Activated effector memory CD4-positive, alpha-beta T cell treated with Interleukin-2 at 50 U/mL for 16 hours (primary cell): ENCODE measurements around the gene STK32C.

Experiments used
- DNase-seq: peaks from one replicate; pipeline ENCODE4 v3.0.0-alpha.2; 2020

Gene STK32C

DNA sequence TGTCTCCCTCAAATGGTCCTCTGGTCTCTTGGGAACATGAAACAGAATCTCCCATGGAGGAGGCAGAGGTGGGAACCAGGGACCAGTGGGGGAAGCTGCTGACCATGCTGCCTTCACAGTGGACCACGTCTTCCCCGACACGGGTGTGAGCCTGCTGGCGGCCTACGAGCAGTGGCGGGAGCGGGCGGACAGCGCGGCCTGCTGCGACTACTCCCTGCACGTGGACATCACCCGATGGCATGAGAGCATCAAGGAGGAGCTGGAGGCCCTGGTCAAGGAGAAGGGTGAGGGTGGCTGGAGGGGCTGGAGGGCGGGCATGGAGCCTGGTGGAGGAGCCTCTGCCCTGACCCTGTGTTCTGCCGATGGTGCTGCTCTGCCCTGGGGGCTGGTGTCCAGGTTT is 113.0 kb downstream of the STK32C start:
- no peak for DNase-seq

DNA sequence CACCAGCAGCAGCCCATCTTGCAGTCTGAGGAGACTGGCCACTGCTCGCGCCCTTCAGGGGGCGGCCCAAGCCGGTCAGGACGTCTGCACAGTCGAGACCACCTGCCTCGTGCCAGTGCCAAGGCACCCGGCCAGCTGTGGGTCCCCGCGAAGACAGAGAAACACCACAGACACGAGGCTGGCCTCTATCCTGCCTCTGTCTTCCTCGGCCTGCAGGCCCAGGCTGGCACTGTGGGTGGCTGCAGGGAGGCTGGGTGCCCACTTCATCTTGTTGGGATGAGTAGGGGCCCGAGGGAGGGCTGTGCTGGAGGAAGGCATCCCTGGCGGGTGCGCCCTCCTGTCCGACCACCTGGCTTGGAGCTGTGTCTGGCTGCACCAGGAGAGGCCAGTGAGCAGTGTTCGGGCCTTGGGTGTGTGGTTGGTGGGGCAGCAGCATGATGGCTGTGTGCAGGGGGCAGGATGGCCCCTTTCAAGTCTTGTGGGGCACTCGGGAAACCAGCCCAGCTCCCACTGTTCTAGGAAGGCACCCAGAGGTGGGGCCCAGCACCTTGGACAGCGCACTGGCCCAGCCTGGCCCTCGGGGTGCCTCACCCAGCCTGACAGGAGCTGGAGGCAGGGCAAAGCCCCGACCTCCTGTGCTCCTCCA is 113.7 kb downstream of the STK32C start:
- DNase-seq = no peak

DNA sequence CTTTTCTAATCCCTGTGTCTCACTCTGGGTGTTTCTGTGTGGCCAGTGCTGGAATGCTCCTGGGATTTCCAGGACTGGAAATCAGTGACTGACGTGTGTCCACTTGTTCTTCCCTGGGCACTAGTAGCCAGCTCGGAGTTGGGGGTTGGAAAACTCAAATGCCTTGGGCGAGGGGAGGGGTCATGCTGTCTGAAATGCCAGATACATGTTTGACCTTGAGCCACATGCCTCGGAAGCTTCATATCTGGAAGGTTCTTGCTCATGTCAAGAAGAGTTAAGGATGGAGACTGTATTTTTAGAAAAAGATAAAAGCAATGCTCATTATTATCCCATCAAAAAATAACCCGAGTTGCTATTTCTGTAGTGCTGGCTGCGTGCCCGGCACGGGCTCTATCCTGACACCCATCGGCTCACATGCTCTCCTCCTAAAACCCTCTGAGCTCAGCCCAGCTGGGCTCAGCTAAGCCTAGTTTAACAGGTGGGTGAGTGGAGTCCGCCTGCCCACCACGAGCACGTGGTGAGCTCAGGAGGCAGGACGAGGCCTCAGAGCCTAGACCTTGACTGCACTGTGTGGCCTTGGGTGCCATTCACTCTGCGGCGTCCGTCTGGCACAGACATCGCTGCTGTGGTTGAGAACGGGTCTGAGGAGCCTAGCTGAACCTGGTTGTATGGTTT is 114.6 kb downstream of the STK32C start:
- no peak for DNase-seq

DNA sequence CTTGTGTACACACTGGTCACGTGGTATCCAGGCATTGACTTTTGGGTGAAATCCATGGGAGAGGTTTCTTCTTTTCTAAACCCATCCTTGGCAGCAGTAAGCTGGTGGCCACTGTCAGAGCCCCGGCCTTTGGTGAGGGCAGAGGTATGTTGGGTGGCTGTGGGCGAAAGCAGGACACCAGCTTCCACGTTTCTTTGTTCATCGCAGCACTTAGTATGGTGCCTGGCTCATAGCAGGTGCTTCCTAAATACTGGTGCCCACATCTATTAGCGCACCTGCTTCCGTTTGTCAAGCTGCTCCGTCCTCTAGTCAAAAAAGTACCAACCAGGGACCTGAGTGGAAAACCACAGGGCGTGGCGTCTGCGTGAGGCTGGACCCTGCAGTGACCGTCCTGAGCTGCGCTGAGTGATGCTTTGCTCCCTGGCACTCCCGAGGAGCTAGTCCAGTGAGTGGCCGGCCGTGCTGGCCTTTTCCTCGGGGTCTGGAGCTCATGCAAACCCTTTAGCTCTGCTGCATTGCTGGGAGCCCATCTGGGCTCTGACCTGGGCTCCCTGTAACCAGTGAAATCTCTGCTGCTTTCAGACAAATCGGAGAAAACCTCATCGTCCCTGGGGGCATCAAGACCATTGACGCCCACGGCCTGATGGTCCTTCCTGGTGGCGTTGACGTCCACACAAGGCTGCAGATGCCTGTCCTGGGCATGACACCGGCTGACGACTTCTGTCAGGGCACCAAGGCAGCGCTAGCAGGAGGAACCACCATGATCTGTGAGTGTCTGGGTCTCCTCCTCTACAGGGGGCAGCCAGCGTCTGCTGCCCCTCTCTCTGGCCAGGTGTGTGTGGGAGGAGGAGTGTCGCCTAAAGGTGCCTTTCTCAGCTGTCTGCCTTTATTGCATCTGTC is 115.4 kb downstream of the STK32C start:
- DNase-seq = no peak

DNA sequence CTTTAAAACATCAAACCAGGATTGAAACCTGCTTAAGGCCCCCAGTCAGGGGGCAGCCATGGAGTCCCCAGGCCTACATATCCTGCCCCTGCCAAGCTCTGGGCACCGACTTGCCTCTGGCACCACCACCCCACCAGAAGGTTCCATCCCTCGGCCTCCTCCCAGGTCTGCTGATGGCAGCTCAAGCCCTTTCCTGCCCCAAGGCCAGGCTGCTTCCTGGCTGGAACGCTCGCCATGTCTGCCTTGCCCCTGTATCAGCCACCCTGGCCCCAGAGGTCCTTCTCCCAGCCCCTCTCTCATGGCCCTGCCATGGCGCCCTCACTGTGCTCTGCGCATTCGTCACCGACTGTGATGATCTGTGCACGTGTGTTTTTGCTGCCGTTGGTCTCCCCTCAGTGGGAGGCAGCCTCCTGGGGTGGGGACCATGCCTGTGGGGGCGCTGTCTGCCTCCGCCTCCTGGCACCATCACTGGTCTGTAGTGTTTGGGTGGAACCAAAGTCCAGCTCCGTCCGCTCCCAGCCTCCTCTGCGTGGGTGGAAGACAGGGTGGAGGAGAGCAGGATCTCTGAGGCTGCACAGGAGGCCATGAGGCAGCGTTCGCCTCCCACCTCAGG is 117.8 kb downstream of the STK32C start:
- no peak for DNase-seq

DNA sequence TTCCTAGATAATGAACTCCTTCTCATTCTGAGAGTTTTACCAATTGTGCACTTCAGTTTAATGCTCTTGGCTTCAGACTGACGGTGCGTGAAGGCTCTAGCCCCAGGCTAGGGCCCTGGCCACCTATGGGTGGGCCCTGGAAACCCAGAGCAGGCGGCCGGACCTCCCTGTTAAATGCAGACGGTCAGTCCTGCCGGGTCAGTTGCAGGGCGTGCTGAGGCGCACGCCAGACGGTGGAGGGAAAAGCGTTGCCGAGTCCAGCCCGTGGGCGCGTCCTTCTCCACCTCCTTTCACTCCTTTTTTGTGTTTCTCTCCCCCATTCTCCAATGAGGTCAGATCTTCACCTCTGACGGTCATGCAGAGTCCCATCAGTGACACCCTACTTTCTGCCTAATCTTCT is 118.7 kb downstream of the STK32C start:
- no peak for DNase-seq

DNA sequence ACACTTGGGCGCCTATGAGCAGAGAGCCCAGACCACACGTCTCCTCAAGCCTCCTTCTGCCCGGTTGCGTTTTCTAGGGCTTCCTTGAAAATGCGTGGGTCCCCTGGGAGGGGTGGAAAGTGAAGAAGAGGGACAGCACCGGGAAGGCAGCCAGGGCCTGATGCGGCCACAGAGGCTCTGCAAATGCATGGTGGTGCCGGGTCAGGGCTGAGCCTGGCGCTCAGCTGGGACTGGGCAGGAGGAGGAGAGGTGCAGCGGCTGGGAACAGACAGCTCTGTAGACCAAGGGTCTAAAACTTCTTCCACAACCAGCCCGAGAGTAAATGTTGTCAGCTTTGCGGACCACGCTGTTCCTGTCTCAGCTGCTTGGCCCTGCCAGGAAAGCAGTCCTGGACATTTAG is 119.4 kb downstream of the STK32C start:
- DNase-seq = no peak

DNA sequence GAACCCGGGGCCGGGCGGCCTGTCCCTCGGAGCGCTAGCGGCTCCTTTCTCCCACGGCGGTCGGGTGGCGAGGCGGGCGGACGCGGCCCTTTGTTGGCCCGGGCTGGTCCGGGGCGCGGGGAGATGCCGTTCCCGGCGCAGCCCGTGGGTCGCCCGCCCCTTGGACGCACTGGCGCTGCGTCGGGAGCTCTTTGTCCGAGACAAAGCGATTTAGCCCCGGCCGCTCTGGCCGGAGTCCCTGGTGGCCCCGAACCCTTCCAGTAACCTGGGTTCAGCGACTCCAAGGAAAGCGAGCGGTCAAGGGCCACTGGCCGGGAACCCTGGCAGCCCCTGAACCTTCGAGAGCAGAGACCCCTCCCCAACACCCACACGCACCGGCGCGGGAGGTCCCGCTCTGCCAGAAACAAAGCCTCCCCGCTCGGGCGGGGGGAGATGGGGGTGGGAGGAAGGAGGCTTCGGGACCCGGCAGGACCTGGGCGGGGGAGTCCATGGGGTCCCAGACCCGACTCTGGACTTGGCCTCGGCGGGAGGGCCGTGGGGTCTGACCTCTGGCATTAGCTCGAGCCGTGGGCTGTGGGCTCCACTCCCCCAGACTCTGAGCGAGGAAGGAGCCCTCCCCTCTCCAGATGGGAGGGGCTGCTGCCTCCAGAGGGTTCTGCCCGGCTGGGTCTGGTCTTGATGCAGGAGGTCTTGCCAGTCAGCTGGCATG is 120.2 kb downstream of the STK32C start:
- DNase-seq = no peak

DNA sequence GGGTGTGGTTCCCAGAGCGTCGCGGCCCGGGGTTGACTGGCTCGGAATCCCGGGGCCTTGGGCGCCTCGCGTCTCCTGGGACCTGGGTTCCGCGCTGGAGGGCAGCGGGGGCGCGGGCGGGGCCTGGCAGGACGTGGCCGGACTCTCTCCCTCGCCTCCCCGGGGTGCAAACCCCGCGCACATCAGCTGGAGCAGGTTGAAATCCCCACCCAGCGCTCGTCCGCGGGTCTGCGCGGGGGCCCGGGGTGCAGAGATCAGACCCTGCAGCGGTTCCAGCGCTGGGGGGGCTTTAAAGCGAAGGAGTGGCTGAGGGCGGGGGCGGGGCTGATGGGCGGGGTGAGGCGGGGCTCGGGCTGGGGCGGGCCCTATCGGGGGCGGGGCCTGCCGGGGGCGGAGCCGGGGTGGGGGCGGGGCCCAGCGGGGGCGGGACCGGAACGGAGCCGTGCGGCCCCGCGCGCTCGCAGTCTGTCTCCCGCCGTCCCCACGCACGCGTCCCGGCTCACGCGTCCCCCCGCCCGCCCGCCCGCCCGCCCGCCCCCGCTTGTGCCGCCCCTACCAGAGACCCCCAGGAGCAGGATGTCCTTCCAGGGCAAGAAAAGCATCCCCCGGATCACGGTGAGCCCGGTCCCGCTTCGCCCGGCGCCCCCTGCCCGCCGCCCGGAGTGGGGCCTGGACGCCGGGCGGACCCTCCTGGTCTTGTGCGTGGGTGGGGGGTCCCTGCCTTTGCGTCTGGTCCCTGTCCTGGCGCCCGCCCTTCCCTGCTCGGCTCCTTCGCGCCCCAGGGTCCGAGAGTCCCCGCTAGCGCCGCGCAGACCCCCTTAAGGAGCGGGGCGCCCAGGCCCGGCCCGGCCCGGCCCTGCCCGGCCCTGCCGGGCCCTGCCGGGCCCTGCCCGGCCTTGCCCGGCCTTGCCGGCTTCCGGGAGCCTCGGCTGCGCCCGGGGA is 121.0 kb downstream of the STK32C start, which contains the start of gene DPYSL4:
Gene DPYSL4 (plus strand): TSS at position 461 of the 942 bp plus-strand sequence. CDS start 116 bp downstream, at position 577.
- DNase-seq = no peak

DNA sequence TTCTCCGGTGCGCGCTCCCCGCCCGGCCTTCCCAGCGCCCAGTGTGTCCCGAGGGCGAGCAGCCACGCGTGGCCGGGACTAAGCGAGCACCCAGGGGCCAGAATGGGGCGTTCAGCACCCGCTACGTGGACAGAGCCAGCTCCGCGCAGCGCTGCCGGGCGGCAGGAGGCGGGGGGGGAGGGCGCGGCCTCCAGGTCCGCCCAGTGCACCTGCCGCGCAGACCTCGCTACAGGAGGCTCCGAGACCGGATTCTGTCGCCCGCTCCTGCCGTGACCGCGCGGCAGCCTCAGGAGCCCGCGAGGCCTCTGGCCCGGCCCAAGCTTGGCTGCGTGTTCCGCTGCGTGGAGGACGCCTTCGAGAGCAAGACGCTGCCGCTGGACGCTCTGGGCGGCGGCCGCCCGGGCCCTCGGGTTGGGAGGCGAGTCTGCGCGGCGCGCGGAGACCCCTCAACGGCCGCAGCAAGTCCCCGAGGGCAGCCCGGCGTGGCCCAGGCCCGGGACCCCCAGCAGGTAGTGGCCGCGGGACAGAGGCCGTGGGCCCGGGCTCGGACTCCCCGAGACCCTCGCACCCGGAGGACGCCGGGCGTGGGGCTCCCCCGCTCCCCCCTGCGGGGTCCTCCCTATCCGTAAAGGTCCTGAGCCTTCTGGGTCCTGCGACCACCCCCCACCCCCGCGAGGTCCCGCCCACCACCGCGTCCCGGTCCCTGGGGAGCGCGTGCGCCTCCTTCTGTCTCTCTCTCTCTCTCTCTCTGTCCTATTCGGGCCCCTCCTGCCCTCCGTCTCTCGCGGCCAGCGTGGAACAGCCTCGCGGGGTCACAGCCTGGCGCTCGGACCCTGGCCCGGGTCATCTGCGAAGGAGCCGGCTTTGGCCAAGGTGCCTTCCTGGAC is 121.9 kb downstream of the STK32C start:
- peak; percentile 26 for DNase-seq

DNA sequence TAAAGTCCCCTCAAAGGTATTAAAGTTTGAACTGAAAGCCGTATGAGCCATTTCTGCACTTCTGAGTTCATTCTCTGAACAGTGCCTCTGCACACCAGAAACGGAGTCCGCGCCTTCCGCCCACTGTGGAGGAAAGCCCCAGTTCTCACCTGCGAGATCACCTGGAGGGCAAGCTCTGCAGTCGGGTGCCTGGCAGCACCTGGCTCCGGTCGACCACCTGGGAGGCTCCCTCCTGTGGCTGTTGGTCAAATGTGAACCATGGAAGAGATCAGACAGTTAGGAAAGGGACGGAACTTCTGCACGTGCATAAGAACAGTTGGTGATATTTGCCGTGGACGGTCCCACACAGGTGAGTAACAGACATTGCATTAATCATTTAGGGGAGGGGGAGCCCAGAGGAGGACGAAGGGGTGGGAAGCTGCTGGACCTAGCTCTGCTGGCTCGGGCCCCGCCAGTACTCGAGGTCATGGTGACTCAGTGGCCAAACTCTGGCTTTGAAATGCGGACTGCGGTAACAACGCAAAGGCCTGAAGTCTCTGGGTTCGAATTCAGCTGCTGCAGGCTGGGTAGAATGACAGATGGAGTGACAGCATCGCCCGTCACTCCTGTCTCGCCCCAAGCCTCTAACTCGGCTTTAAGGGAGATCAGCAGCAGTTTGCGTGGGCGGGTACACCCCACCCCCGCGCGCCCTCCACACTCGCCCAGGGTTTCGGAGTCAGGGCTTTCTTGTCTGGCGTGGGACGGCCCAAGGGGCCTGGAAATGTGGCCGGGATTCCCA is 122.7 kb downstream of the STK32C start:
- DNase-seq = no peak

DNA sequence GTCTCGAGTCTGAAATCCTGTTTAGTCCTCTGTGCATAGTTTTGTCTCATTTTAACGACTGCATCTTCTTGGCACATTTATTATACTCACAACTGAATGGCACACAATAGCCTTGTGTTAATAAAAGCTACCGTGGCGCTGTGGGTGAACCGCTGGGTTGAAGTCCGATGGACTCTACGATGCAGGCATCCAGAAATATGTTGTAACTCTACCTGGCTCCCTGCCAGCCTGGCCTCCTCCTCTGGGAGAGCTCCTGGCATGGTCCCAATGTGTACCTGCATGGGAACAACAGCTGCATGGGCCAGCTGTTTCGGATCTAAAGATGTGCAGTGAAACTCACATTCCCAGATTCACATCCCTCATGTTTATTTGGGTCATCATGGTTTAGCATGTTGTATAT is 124.7 kb downstream of the STK32C start:
- no peak for DNase-seq

DNA sequence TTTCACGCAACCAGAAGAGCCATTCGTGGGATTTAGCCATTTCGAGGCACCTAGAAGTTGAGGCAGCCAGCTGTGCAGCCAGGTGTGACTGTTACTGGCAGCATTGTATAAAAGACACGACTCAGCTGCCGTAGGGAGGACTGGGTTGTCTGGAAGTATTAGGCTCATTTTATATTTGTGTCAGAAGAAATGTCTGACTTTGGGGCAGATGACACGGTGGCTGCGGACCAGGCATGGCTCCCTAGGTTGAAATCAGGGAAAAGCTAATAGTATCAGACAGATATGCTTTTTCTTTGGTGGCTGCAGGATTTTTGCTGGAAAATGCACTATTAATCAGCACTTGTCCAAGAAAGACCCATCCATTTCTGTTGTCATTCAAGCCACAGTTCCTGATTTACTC is 125.2 kb downstream of the STK32C start:
- DNase-seq = no peak

DNA sequence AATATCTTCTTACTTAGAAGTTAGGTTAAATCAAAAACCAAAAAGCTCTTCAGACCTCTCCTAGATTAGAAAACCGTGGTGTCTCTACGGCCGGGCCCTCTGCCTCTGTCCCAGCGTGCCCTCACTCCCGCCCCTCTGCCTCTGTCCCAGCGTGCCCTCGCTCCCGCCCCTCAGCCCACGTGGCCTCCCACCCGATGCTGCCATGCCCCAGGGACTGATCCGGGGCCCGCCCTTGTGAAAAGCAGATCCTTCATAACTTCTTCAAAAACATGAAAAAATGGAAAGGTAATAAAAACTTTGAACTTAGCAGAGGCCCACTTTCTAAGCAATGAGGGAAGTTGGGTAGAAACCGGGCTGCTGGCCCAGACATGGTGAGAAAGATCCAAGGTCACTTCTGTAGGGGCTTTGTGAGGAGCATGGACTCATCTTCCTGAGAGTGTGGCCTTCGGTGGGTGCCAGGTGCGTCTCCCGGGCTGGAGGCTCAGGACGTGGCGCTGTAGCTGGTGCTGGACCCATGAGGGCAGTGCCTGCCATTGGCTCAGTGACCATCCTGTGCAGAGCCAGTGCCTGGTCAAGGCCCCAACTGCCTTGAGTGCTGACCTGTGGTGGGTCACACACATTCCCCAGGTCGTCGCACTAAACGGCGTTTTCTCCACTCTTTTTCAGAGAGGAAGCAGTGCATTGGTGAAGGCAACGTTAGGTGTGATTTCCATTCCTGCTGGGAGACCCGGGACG is 125.9 kb downstream of the STK32C start:
- no peak for DNase-seq

DNA sequence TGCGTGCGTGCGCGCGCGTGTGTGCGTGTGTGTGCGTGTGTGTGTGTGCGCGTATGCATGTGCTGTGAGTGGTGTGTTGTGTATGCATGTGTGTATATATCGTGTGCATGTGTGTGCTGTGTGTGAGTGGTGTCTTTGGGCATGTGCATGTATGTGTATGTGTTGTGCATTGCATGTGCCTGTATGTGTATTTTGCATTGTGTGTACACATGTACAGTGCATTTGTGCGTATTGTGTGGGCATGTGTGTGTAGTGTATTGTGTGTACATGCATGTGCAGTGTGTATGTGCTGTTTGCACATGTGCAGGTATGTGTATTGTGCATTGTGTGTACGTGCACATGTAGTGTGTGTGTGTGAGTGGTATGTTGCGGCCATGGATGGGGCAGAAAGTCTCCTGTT is 127.0 kb downstream of the STK32C start:
- no peak for DNase-seq

DNA sequence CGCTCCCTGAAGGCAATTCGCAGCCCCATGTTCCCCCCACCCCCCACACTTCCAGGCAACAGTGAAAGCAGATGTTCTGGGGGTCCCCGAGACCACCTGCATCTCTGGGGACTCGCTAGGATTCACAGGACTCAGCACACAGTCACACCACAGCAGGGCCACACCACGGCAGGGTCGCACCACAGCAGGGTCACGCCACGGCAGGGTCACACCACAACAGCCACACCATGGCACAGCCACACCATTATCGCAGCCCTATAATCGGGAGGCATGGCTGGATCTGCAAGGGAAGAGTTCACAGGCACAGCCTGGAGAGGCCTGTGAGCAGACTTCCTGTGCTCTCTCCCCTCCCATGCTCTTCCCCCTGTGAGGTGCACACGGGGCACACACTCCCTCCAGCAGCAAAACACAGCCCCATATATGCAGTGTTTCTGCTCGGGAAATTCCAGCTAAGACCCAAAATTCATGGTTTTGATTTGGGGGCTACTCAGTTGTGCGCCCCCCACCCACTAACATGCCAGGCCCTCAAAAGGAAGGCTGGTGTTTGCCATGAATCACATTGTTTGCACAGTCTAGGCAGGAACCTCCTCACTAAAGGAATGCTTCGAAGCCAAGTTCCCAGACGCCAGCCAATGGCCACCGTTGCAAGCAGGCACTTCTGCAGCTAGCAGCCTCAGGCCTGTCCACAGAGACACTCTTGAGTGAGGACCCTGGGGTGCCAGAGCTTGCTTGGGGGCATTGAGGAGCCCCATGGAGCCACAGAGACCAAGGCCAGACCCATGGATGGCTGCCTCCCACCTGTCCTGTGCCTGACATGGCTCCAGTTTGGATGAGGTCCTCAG is 128.0 kb downstream of the STK32C start:
- no peak for DNase-seq

DNA sequence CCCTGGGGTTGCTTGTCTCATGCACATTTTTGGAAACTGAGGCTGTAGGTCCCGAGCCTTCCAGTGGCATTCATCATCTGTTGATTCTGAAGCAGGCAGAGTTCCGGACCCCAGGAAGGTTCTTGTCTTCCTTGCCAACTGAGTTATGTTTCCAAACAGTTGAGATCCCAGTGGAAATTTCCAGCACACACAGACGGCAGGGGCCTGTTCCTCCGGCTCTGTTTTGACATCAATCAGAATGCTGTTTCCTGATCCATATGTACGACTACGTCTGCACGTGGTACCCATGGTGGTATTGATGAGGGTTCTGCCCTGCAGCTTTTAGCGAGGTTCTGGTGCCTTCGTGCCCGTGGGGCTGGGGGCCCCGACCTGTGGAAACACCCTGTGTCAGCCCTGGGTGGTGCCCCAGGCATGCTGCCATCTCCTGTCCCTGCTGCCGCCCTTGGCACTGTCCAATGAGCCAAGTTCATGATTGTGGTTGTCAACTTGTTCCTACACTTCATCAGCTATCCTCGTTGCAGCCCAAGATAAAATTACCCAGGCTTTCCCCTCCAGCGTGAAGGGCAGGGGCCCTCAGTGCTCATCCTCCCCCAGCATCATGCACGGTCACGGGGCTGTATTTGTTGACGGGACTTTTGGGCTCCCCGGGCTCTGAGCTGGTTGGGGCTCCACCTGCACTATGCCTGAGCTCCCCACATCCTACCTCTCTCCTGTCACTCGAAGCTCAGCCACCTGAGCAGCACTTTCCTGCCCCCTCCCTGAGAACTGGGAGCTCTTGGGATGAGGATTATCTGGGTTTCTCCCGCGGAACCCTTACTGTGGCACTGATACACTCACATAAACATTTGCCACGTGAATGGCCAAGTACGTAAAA is 128.8 kb downstream of the STK32C start:
- DNase-seq = no peak
